Suprapubic skin (tissue), 4 donors: ENCODE measurements around the gene ADCY9. TPM values are rescaled to one million over a fixed set of nuclear protein-coding genes. Genes with fewer than 3 reads are reported as not detected.

ENCODE experiments used
- DNase-seq, 2 donors: peaks; one replicate each; pipeline ENCODE4 v3.0.0-alpha.2; 2019; ENCODE audit warnings: low spot score in 2 of 2
- H3K27ac ChIP-seq: fragments of 200-600 bp; sonication (generic); one replicate; pipeline ENCODE4 v1.5.1; 2019
- H3K27me3 ChIP-seq: fragments of 200-600 bp; sonication (generic); one replicate; pipeline ENCODE4 v1.5.1; 2019
- H3K36me3 ChIP-seq: fragments of 200-600 bp; sonication (generic); one replicate; pipeline ENCODE4 v1.5.1; 2019
- H3K4me1 ChIP-seq: fragments of 200-600 bp; sonication (generic); one replicate; pipeline ENCODE4 v1.5.1; 2019
- H3K4me3 ChIP-seq: fragments of 200-600 bp; sonication (generic); one replicate; pipeline ENCODE4 v1.5.1; 2019; ENCODE audit warnings: mild to moderate bottlenecking
- H3K9me3 ChIP-seq: fragments of 200-600 bp; sonication (generic); one replicate; pipeline ENCODE4 v1.5.1; 2019
- EP300 ChIP-seq: sonication (generic); formaldehyde crosslinking; IDR thresholded peaks from one replicate; pipeline ENCODE4 v1.6.1; 2017; ENCODE audit warnings: antibody characterized with exemption
- POLR2A ChIP-seq, 2 donors: fragments of 450-650 bp; IDR thresholded peaks; one replicate each; pipeline ENCODE4 v1.6.1; 2017; ENCODE audit warnings: antibody characterized with exemption in 2 of 2, mild to moderate bottlenecking in 2 of 2, moderate library complexity in 2 of 2
- POLR2AphosphoS5 ChIP-seq, 3 donors: sonication (generic); formaldehyde crosslinking; IDR thresholded peaks; one replicate each; pipeline ENCODE4 v1.6.1; 2017; ENCODE audit warnings: antibody characterized with exemption in 3 of 3
- WGBS: methylation state at CpG from one replicate; pipeline ENCODE4 v1.1.5; 2018; 5-methylcytosine and 5-hydroxymethylcytosine counted together
- total RNA-seq, 4 donors: library from RNA; depleted of rRNA; stranded (reverse); fragments of >200 nt; gene quantifications; one replicate each; pipeline ENCODE4 v1.1.0, GENCODE V29; 2016
- TF ChIP-seq, protein P1 (sequence below), 2 donors: fragments of 200-600 bp in 1 of 2; fragments of 450-650 bp in 1 of 2; sonication (generic) in 1 of 2; IDR thresholded peaks; one replicate each; pipeline ENCODE4 v1.5.1; 2016 to 2019; ENCODE audit warnings: antibody characterized with exemption in 2 of 2, mild to moderate bottlenecking in 1 of 2, moderate library complexity in 1 of 2

ADCY9 gene
- total RNA-seq, 4 donors from 2014 or later: 21.5 to 27.2 (median 26.4) TPM

DNA sequence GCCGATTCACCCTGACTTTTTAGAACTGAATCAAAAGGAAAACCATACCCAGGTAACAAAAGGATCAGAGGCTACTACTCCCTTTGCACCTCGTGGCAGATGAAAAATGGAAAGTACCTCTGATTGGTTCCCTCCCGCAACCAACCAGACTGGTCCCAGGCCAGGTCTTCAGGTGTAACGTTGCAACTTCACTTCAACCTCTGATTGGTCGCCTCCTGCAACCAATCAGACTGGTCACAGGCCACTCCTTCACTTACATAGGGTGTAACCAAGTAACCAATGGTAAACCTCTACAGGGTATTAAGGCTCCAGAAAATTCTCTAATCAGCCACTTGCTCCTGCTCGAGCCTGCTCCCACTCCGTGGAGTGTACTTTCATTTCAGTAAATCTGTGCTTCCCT, 89.4 kb downstream of the ADCY9 start:
- WGBS: 93% methylated on average over 7 of the region's 7 CpGs
- H3K36me3 ChIP-seq: no peaks in the 10 kb centered on the region
- no peaks in the 10 kb centered on the region for H3K27me3 ChIP-seq
- no peaks in the 10 kb centered on the region for H3K9me3 ChIP-seq
- DNase-seq: no peak
- TF ChIP-seq, protein P1, sequence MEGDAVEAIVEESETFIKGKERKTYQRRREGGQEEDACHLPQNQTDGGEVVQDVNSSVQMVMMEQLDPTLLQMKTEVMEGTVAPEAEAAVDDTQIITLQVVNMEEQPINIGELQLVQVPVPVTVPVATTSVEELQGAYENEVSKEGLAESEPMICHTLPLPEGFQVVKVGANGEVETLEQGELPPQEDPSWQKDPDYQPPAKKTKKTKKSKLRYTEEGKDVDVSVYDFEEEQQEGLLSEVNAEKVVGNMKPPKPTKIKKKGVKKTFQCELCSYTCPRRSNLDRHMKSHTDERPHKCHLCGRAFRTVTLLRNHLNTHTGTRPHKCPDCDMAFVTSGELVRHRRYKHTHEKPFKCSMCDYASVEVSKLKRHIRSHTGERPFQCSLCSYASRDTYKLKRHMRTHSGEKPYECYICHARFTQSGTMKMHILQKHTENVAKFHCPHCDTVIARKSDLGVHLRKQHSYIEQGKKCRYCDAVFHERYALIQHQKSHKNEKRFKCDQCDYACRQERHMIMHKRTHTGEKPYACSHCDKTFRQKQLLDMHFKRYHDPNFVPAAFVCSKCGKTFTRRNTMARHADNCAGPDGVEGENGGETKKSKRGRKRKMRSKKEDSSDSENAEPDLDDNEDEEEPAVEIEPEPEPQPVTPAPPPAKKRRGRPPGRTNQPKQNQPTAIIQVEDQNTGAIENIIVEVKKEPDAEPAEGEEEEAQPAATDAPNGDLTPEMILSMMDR (IDR thresholded peaks at IDR 0.05): no peak
- TF ChIP-seq EP300 (no peak), POLR2AphosphoS5 (IDR thresholded peaks at IDR 0.05) (no peak), POLR2A (IDR thresholded peaks at IDR 0.05) (no peak)
- H3K4me1 ChIP-seq: no peaks in the 10 kb centered on the region
- no peak overlapping the region for H3K4me3 ChIP-seq
- H3K27ac ChIP-seq: no peak overlapping the region

DNA sequence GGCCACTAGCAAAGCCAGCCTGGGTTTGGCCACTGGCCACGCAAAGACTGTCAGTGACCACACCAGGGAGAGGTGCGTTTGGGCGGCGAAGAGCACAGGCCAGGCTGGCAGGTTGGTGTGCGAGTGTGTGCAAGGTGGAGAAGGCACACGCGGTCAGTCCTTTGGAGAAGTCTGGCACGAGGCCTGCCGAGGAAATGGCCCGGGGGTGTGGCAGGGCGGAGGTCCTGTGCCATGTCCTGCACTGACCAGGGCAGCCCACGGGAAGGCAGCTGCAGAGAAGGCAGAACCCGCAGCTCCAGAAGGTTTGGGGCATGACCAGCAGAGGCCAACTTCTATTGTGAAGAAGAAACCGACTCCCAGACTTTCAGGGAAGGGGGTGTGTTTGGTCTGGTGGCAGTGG, 90.8 kb downstream of the ADCY9 start:
- Histone ChIP-seq H3K27me3 (no peaks in the 10 kb centered on the region), H3K27ac (no peak overlapping the region), H3K4me1 (peaks cover 6% of the 10 kb centered on the region), H3K4me3 (no peak overlapping the region), H3K9me3 (no peaks in the 10 kb centered on the region), H3K36me3 (no peaks in the 10 kb centered on the region)
- no peak for DNase-seq
- WGBS: 93% methylated on average over 14 of the region's 14 CpGs
- TF ChIP-seq, protein P1 (IDR thresholded peaks at IDR 0.05): no peak
- TF ChIP-seq POLR2A (IDR thresholded peaks at IDR 0.05) (no peak), POLR2AphosphoS5 (IDR thresholded peaks at IDR 0.05) (no peak), EP300 (no peak)

DNA sequence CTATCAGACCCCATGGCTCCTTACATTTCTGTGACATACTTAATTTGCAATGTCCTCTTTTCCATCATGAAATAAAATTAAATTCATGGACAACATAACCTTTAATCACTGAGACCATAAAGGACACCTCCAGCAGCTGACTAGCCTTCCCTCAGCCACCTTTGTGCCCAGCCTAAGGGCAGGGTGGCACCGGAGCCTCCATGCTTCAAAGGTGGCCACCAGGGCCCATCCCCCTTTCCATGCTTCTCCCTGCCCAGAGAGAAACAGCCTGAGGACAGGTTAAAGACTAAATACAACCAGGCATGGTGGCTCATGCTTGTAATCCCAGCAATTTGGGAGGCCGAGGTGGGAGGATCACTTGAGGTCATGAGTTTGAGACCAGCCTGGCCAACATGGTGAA, 94.3 kb downstream of the ADCY9 start:
- Histone ChIP-seq H3K27me3 (no peaks in the 10 kb centered on the region), H3K4me3 (no peak overlapping the region), H3K9me3 (no peaks in the 10 kb centered on the region), H3K4me1 (peaks cover 12% of the 10 kb centered on the region), H3K36me3 (no peaks in the 10 kb centered on the region), H3K27ac (no peak overlapping the region)
- 92% methylated on average over 2 of the region's 2 CpGs for WGBS
- TF ChIP-seq, protein P1 (IDR thresholded peaks at IDR 0.05): no peak
- TF ChIP-seq POLR2AphosphoS5 (IDR thresholded peaks at IDR 0.05) (no peak), POLR2A (IDR thresholded peaks at IDR 0.05) (no peak), EP300 (no peak)
- no peak for DNase-seq

DNA sequence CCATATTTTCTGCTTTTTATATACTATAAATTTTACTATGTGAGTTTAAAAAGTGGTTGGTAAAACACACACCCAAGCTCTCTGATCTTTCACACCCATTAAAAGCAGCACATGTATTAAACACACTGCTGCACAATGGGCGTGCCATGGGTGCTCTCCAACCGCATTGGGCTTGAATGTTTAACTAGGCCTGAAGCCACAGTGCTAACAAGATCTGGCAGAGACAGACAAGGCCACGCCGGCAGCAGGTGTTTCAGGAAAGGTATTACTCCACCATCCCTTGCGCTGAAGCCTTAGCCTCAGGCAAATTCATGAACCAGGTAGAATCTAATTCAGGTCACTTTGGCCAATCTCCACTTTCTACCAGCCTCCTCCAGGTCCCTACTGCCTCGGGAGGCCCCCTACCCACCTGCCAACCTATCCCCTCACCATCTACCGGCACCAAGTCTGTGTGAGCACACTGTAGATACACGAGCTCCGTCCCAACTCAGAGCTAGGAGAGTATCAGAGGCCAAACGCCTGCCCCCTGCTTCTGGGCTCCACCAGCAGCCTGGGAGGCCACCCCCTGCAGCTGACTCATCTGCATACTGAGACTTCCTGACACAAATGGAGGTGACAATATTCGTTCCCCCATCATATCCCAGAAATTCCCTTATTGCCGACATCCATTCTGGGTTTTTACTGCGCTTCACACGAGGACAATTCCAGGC, 95.0 kb downstream of the ADCY9 start:
- no peak overlapping the region for H3K27ac ChIP-seq
- peaks cover 12% of the 10 kb centered on the region for H3K4me1 ChIP-seq
- no peaks in the 10 kb centered on the region for H3K27me3 ChIP-seq
- no peaks in the 10 kb centered on the region for H3K9me3 ChIP-seq
- no peak for DNase-seq
- H3K36me3 ChIP-seq: no peaks in the 10 kb centered on the region
- TF ChIP-seq POLR2A (IDR thresholded peaks at IDR 0.05): no peak
- no peak for TF ChIP-seq EP300
- TF ChIP-seq, protein P1 (IDR thresholded peaks at IDR 0.05): no peak
- TF ChIP-seq POLR2AphosphoS5 (IDR thresholded peaks at IDR 0.05): no peak
- no peak overlapping the region for H3K4me3 ChIP-seq
- WGBS: 63% methylated on average over 14 of the region's 14 CpGs

DNA sequence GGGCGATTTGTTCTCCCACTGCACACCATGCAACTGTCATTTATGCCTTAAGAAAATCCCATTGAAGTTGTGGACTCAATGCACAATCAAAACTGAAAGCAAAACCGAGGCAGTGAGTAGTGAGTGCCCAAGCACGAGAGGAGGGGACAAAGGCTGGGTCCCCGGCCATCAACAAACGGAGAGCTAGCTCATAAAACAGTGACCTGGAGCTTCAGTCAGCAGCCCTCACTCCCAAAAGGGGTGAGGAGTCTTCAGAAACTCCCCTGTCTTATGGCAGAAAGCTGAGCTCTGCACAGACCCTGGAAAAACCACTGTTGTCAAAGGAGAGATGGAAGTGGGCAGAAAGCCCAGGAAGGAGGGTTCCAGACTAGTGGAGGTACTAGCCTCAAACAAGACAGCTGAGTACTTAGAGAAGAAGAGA, 96.9 kb downstream of the ADCY9 start:
- Histone ChIP-seq H3K4me1 (peaks cover 12% of the 10 kb centered on the region), H3K9me3 (no peaks in the 10 kb centered on the region), H3K27me3 (no peaks in the 10 kb centered on the region), H3K36me3 (no peaks in the 10 kb centered on the region), H3K4me3 (peak overlapping the region; percentile 30), H3K27ac (no peak overlapping the region)
- DNase-seq: no peak
- 45% methylated on average over 5 of the region's 5 CpGs for WGBS
- TF ChIP-seq, protein P1 (IDR thresholded peaks at IDR 0.05): no peak
- no peak for TF ChIP-seq EP300
- TF ChIP-seq POLR2A (IDR thresholded peaks at IDR 0.05): no peak
- no peak for TF ChIP-seq POLR2AphosphoS5 (IDR thresholded peaks at IDR 0.05)
